Subcutaneous abdominal adipose tissue (tissue), 5 donors: ENCODE measurements around the gene PTPRM.
A peak's percentile ranks its signal among the peaks of the same experiment; 100 is the strongest.

Experiments
- H3K27ac ChIP-seq: one replicate; pipeline ENCODE4 v1.7.0; 2013; ENCODE audit warnings: low read depth, mild to moderate bottlenecking, inconsistent platforms, low read length, moderate library complexity
- H3K27me3 ChIP-seq, 5 donors: one replicate each; pipeline ENCODE4 v1.7.0; 2013; ENCODE audit warnings: low read length in 5 of 5, inconsistent platforms in 1 of 5; ENCODE audit not compliant: control insufficient read depth in 5 of 5, insufficient read depth in 4 of 5
- H3K36me3 ChIP-seq, 5 donors: one replicate each; pipeline ENCODE4 v1.7.0; 2013; ENCODE audit warnings: low read length in 5 of 5; ENCODE audit not compliant: control insufficient read depth in 5 of 5, insufficient read depth in 5 of 5
- H3K4me1 ChIP-seq, 5 donors: one replicate each; pipeline ENCODE4 v1.7.0; 2013; ENCODE audit warnings: low read length in 5 of 5, mild to moderate bottlenecking in 3 of 5, moderate library complexity in 1 of 5; ENCODE audit not compliant: control insufficient read depth in 5 of 5, insufficient read depth in 5 of 5
- H3K4me3 ChIP-seq, 5 donors: one replicate each; pipeline ENCODE4 v1.7.0; 2013; ENCODE audit warnings: low read length in 5 of 5, low read depth in 1 of 5
- H3K9ac ChIP-seq, 5 donors: one replicate each; pipeline ENCODE4 v1.7.0; 2013; ENCODE audit warnings: low read length in 5 of 5, mild to moderate bottlenecking in 4 of 5, moderate library complexity in 3 of 5
- H3K9me3 ChIP-seq, 5 donors: one replicate each; pipeline ENCODE4 v1.7.0; 2013; ENCODE audit warnings: low read length in 5 of 5; ENCODE audit not compliant: control insufficient read depth in 5 of 5
- donor health status: healthy.
- donor health status: healthy.
- donor health status: healthy.
- donor health status: healthy.
- donor health status: healthy.

PTPRM gene

GRCh38 chr18:7945882-7946281 is 378.8 kb downstream of the PTPRM start:
- Histone ChIP-seq H3K9ac (no peak overlapping the region), H3K27ac (no peak overlapping the region)

GRCh38 chr18:7946734-7947377 is 379.7 kb downstream of the PTPRM start:
- peak overlapping the region in 2 of 5 donors; percentile 59 to 63 for H3K9ac ChIP-seq
- no peak overlapping the region for H3K27ac ChIP-seq

More at GRCh38 chr18:7945882-7946281, 378.8 kb downstream of the PTPRM start:
- Histone ChIP-seq H3K36me3 (peaks cover 5 to 10% (median 8%) of the 10 kb centered on the region in 5 donors), H3K27me3 (no peaks in the 10 kb centered on the region), H3K9me3 (no peaks in the 10 kb centered on the region), H3K4me1 (peaks cover 3 to 18% (median 10%) of the 10 kb centered on the region in 5 donors), H3K4me3 (no peak overlapping the region)

GRCh38 chr18:7950380-7951136 is 383.4 kb downstream of the PTPRM start:
- Histone ChIP-seq H3K36me3 (peaks cover 10 to 16% (median 11%) of the 10 kb centered on the region in 5 donors), H3K27ac (peak overlapping the region; percentile 21), H3K9ac (no peak overlapping the region), H3K27me3 (no peaks in the 10 kb centered on the region), H3K4me3 (no peak overlapping the region), H3K4me1 (peaks cover 3 to 17% (median 10%) of the 10 kb centered on the region in 5 donors), H3K9me3 (no peaks in the 10 kb centered on the region)

More at GRCh38 chr18:7946734-7947377, 379.7 kb downstream of the PTPRM start:
- Histone ChIP-seq H3K27me3 (no peaks in the 10 kb centered on the region), H3K36me3 (peaks cover 5 to 11% (median 10%) of the 10 kb centered on the region in 5 donors), H3K4me3 (peak overlapping the region; percentile 29 to 66 (median 34)), H3K4me1 (peaks cover 3 to 17% (median 10%) of the 10 kb centered on the region in 5 donors), H3K9me3 (no peaks in the 10 kb centered on the region)

GRCh38 chr18:7953095-7953958 is 386.2 kb downstream of the PTPRM start:
- no peak overlapping the region for H3K4me3 ChIP-seq
- no peak overlapping the region for H3K9ac ChIP-seq
- peaks cover 10 to 16% (median 11%) of the 10 kb centered on the region in 5 donors for H3K36me3 ChIP-seq
- no peaks in the 10 kb centered on the region for H3K27me3 ChIP-seq
- H3K27ac ChIP-seq: no peak overlapping the region
- no peaks in the 10 kb centered on the region for H3K9me3 ChIP-seq
- peaks cover 0 to 2% (median 0%) of the 10 kb centered on the region in 5 donors for H3K4me1 ChIP-seq

- H3K27me3 ChIP-seq: no peaks in the 10 kb centered on the region
- H3K9me3 ChIP-seq: no peaks in the 10 kb centered on the region
- peaks cover 7 to 16% (median 11%) of the 10 kb centered on the region in 5 donors for H3K36me3 ChIP-seq
- no peak overlapping the region for H3K4me3 ChIP-seq
- no peak overlapping the region for H3K9ac ChIP-seq
- H3K4me1 ChIP-seq: peaks cover 0 to 3% (median 0%) of the 10 kb centered on the region in 5 donors
- no peak overlapping the region for H3K27ac ChIP-seq
Observed at GRCh38 chr18:7954238-7954637, 387.1 kb downstream of the PTPRM start.

- H3K27ac ChIP-seq: no peak overlapping the region
- no peaks in the 10 kb centered on the region for H3K27me3 ChIP-seq
- H3K4me1 ChIP-seq: peaks cover 0 to 3% (median 0%) of the 10 kb centered on the region in 5 donors
- H3K9me3 ChIP-seq: no peaks in the 10 kb centered on the region
- H3K4me3 ChIP-seq: no peak overlapping the region
- H3K36me3 ChIP-seq: peaks cover 0 to 15% (median 11%) of the 10 kb centered on the region in 5 donors
- no peak overlapping the region for H3K9ac ChIP-seq
Observed at GRCh38 chr18:7955175-7955574, 388.1 kb downstream of the PTPRM start.

GRCh38 chr18:7957297-7957696 is 390.2 kb downstream of the PTPRM start:
- Histone ChIP-seq H3K36me3 (peaks cover 0 to 6% (median 5%) of the 10 kb centered on the region in 5 donors), H3K4me3 (no peak overlapping the region), H3K9ac (no peak overlapping the region), H3K9me3 (no peaks in the 10 kb centered on the region), H3K27ac (no peak overlapping the region), H3K4me1 (peaks cover 0 to 3% (median 0%) of the 10 kb centered on the region in 5 donors), H3K27me3 (no peaks in the 10 kb centered on the region)

- H3K27ac ChIP-seq: peak overlapping the region; percentile 34
- H3K4me3 ChIP-seq: no peak overlapping the region
- H3K9me3 ChIP-seq: no peaks in the 10 kb centered on the region
Observed at GRCh38 chr18:7958081-7958896, 391.2 kb downstream of the PTPRM start.

GRCh38 chr18:7958897-7959146 is 391.7 kb downstream of the PTPRM start:
- H3K4me3 ChIP-seq: no peak overlapping the region
- peak overlapping the region; percentile 34 for H3K27ac ChIP-seq
- peaks cover 0 to 6% (median 5%) of the 10 kb centered on the region in 5 donors for H3K36me3 ChIP-seq

More at GRCh38 chr18:7958081-7958896, 391.2 kb downstream of the PTPRM start:
- H3K27me3 ChIP-seq: no peaks in the 10 kb centered on the region
- peaks cover 0 to 6% (median 5%) of the 10 kb centered on the region in 5 donors for H3K36me3 ChIP-seq
- no peak overlapping the region for H3K9ac ChIP-seq
- peaks cover 0 to 6% (median under 1%) of the 10 kb centered on the region in 5 donors for H3K4me1 ChIP-seq

More at GRCh38 chr18:7958897-7959146, 391.7 kb downstream of the PTPRM start:
- Histone ChIP-seq H3K27me3 (no peaks in the 10 kb centered on the region), H3K4me1 (peaks cover 2 to 11% (median 3%) of the 10 kb centered on the region in 5 donors), H3K9ac (no peak overlapping the region), H3K9me3 (no peaks in the 10 kb centered on the region)
